ENCODE data around the gene AGAP1. TPM values are rescaled to one million over a fixed set of nuclear protein-coding genes. Genes with fewer than 3 reads are reported as not detected.

AGAP1 gene
- total and polyA plus RNA-seq, 2 donors from 2014 or later: 8.1 to 44.5 TPM

DNA sequence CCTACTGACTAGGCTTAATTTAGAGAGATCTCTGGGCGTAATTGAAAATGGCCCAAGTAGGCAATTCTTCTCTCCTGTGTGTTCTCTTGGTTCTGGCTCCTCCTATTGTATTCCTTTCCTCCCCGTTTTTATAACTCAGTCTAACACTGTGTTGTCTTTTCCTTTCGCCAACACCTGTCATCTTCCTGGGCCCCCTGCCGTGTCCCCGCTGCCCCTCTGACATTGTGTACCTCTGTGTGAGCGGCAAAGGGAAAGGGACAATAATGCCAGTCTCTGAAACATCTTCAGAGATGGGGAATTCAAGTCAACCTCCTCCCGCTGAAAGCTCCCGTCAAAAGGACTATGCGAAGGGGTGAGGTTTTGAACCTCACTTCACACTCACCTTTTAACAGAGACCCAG lies 463.4 kb downstream of the AGAP1 start:
- H3K27me3 ChIP-seq (ENCODE audit: control insufficient read depth, insufficient read depth, low read length): no peaks in the 10 kb centered on the region
- H3K4me1 ChIP-seq (ENCODE audit: control insufficient read depth in 2 of 3, insufficient read depth in 2 of 3, low read depth in 1 of 3, low read length in 3 of 3): no peaks in the 10 kb centered on the region
- TF ChIP-seq, protein P1, sequence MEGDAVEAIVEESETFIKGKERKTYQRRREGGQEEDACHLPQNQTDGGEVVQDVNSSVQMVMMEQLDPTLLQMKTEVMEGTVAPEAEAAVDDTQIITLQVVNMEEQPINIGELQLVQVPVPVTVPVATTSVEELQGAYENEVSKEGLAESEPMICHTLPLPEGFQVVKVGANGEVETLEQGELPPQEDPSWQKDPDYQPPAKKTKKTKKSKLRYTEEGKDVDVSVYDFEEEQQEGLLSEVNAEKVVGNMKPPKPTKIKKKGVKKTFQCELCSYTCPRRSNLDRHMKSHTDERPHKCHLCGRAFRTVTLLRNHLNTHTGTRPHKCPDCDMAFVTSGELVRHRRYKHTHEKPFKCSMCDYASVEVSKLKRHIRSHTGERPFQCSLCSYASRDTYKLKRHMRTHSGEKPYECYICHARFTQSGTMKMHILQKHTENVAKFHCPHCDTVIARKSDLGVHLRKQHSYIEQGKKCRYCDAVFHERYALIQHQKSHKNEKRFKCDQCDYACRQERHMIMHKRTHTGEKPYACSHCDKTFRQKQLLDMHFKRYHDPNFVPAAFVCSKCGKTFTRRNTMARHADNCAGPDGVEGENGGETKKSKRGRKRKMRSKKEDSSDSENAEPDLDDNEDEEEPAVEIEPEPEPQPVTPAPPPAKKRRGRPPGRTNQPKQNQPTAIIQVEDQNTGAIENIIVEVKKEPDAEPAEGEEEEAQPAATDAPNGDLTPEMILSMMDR (IDR thresholded peaks at IDR 0.05; ENCODE audit: borderline replicate concordance, extremely low read depth, insufficient read depth): no peak
- no peak overlapping the region for H3K4me3 ChIP-seq (ENCODE audit: low read length in 3 of 3)
- no peaks in the 10 kb centered on the region for H3K36me3 ChIP-seq (ENCODE audit: control insufficient read depth in 2 of 3, insufficient read depth in 3 of 3, low read length in 3 of 3)
- no peak for FAIRE-seq
- intact Hi-C loops (cut with DNase I): no loop called here
- no peak overlapping the region for H3K27ac ChIP-seq (ENCODE audit: low read depth in 2 of 2, low read length in 2 of 2)
- no peaks in the 10 kb centered on the region for H3K9me3 ChIP-seq (ENCODE audit: control insufficient read depth in 2 of 3, insufficient read depth in 1 of 3, low read length in 3 of 3)
- no peak for DNase-seq
- H3K9ac ChIP-seq (ENCODE audit: low read length in 3 of 3): no peak overlapping the region

DNA sequence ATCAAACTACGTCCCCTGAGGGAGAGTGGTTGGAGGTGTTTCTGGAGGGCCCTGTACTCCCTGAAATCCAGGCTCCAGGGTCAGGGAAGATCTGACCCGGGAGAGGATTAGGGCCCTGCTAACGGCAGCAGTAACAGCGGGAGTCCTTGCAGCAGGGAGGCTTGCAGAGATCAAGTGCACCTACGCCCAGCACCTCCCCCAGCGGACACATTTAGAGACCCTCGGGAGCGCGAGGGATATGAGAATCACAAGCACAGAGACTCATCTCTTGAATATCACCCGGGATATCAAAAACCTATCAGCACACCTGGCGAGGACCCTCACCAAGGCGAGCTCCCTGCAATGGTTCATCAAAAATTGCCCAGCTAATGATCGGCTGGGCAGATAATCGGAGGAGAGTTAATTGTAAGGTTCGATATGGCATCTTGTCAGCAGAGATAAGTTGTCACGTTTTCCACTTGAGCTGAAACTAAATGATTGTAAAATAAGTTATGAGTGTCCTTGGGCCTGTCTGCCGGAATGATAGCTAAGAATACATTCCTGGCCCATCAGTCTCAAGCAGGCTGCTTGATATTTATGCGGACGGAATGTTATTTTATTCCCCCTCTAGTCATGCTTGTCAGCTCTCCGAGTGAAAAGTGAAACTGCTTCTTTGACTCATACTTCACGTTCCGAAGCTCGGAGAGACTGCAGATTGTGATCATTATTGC lies 464.5 kb downstream of the AGAP1 start:
- H3K4me1 ChIP-seq (ENCODE audit: control insufficient read depth in 2 of 3, insufficient read depth in 2 of 3, low read depth in 1 of 3, low read length in 3 of 3): no peaks in the 10 kb centered on the region
- FAIRE-seq (no peak), DNase-seq (peak in 2 of 5 donors; percentile 48 to 55)
- no peak overlapping the region for H3K27ac ChIP-seq (ENCODE audit: low read depth in 2 of 2, low read length in 2 of 2)
- TF ChIP-seq, protein P1 (IDR thresholded peaks at IDR 0.05; ENCODE audit: borderline replicate concordance, extremely low read depth, insufficient read depth): no peak
- no peaks in the 10 kb centered on the region for H3K9me3 ChIP-seq (ENCODE audit: control insufficient read depth in 2 of 3, insufficient read depth in 1 of 3, low read length in 3 of 3)
- intact Hi-C loops (cut with DNase I): no loop called here
- no peak overlapping the region for H3K4me3 ChIP-seq (ENCODE audit: low read length in 3 of 3)
- H3K9ac ChIP-seq (ENCODE audit: low read length in 3 of 3): no peak overlapping the region
- no peaks in the 10 kb centered on the region for H3K27me3 ChIP-seq (ENCODE audit: control insufficient read depth, insufficient read depth, low read length)
- H3K36me3 ChIP-seq (ENCODE audit: control insufficient read depth in 2 of 3, insufficient read depth in 3 of 3, low read length in 3 of 3): no peaks in the 10 kb centered on the region

DNA sequence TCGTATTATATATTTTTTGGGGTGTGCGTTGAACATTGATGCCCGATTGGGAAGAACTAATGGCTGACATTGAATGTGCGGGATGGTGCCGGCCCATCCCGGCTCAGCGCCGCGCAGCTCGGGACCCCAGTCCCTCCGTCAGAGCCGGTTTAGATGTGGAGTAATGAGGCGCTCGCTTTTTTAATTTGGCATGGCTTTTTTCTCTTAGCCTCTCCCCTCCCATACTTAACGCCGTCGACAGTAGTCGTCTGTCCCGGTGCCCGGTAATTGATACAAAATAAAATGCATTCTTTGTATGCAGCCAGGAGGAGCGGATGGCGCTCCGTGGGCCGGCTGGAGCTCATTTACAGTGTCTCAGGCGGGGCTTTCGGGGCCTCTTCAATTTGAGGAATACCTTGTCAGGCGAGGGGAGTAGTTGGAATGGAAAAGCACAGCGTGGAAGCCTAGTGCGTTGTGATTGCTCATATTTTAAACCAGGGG lies 465.1 kb downstream of the AGAP1 start:
- Histone ChIP-seq H3K36me3 (ENCODE audit: control insufficient read depth in 2 of 3, insufficient read depth in 3 of 3, low read length in 3 of 3) (no peaks in the 10 kb centered on the region), H3K4me1 (ENCODE audit: control insufficient read depth in 2 of 3, insufficient read depth in 2 of 3, low read depth in 1 of 3, low read length in 3 of 3) (no peaks in the 10 kb centered on the region), H3K27ac (ENCODE audit: low read depth in 2 of 2, low read length in 2 of 2) (no peak overlapping the region), H3K27me3 (ENCODE audit: control insufficient read depth, insufficient read depth, low read length) (no peaks in the 10 kb centered on the region), H3K9ac (ENCODE audit: low read length in 3 of 3) (no peak overlapping the region), H3K9me3 (ENCODE audit: control insufficient read depth in 2 of 3, insufficient read depth in 1 of 3, low read length in 3 of 3) (no peaks in the 10 kb centered on the region), H3K4me3 (ENCODE audit: low read length in 3 of 3) (no peak overlapping the region)
- TF ChIP-seq, protein P1 (IDR thresholded peaks at IDR 0.05; ENCODE audit: borderline replicate concordance, extremely low read depth, insufficient read depth): no peak
- intact Hi-C loops (cut with DNase I): no loop called here
- FAIRE-seq (no peak), DNase-seq (peak in 3 of 5 donors; percentile 51 to 65 (median 58))

All from kidney (tissue), 14 donors.